22Rv1 (cell line): ENCODE data around the gene SH3TC1.

ENCODE experiments used
- CTCF ChIP-seq: fragments of 450-650 bp; IDR thresholded peaks from 2 replicates; pipeline ENCODE4 v1.5.1; 2017; ENCODE audit warnings: mild to moderate bottlenecking
- ZFX ChIP-seq: fragments of 450-650 bp; IDR thresholded peaks from 2 replicates; pipeline ENCODE4 v1.6.1; 2017; ENCODE audit warnings: antibody characterized with exemption, borderline replicate concordance

DNA sequence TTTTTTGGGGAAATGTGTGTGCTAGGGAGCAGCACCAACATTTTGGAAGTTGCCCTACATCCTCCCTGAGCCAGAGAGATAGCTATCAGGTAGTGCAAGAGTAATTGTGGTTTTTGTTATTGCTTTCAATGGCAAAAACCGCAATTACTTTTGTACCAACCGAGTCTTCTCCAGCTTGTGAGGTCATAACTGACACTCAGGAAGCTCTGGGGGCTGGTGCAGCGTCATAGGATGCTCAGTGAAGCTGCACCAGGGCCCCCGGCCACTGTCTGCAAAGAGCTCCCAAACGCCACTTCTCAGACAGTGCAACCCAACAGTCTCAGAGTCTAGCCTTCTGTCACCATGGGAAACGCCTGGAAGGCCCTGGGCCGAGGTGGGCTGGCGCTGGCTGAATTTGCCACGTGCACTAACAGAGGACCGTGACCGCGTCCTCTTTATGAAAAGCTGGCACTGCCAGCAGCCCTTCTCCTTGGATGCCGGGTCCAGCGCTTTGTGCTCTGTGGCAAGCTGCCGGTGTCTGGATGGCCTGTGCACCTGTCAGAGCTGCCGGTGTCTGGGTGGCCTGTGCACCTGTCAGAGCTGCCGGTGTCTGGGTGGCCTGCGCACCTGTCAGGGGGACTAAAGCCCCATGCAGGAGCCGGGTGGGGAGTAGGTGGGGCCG lies 19.4 kb downstream of the SH3TC1 start:
- TF ChIP-seq CTCF (no peak), ZFX (no peak)
